DOHH2 (cell line): Measurements from ENCODE around the gene HRCT1.

ENCODE experiments used
- H3F3A ChIP-seq: fragments of 200-600 bp; sonication (generic), shearing (Covaris generic); 2 replicates; pipeline ENCODE4 v1.6.0; 2016; ENCODE audit warnings: antibody characterized with exemption, mild to moderate bottlenecking; ENCODE audit not compliant: control insufficient read depth, insufficient read depth
- H3K27ac ChIP-seq: fragments of 200-600 bp; sonication (generic); 2 replicates; pipeline ENCODE4 v1.5.1; 2014; ENCODE audit warnings: low read depth, mild to moderate bottlenecking, low read length, moderate library complexity
- H3K27me3 ChIP-seq: fragments of 200-600 bp; sonication (generic); 2 replicates; pipeline ENCODE4 v1.6.1; 2014; ENCODE audit warnings: mild to moderate bottlenecking, low read length, mixed read lengths; ENCODE audit not compliant: control insufficient read depth
- H3K36me3 ChIP-seq: fragments of 200-600 bp; sonication (generic); 2 replicates; pipeline ENCODE4 v1.6.1; 2014; ENCODE audit warnings: mild to moderate bottlenecking, low read length, moderate library complexity, mixed read lengths; ENCODE audit not compliant: control insufficient read depth
- H3K4me1 ChIP-seq: fragments of 200-600 bp; sonication (generic); 2 replicates; pipeline ENCODE4 v1.6.1; 2014; ENCODE audit warnings: mild to moderate bottlenecking, low read length, mixed read lengths; ENCODE audit not compliant: control insufficient read depth
- H3K4me2 ChIP-seq: fragments of 200-600 bp; sonication (generic); 2 replicates; pipeline ENCODE4 v1.6.0; 2014; ENCODE audit warnings: mild to moderate bottlenecking, low read length, moderate library complexity
- H3K4me3 ChIP-seq: fragments of 200-600 bp; sonication (generic); 2 replicates; pipeline ENCODE4 v1.5.1; 2014; ENCODE audit warnings: mild to moderate bottlenecking, low read length, mixed read lengths
- H3K79me2 ChIP-seq: fragments of 200-600 bp; sonication (generic); 2 replicates; pipeline ENCODE4 v1.6.1; 2014; ENCODE audit warnings: mild to moderate bottlenecking, low read length, mixed read lengths; ENCODE audit not compliant: control insufficient read depth
- H3K9me2 ChIP-seq: fragments of 200-600 bp; sonication (generic); replicated peaks from 2 replicates; pipeline ENCODE4 v1.6.1; 2014; ENCODE audit warnings: mild to moderate bottlenecking, low read length, mixed read lengths; ENCODE audit not compliant: control insufficient read depth
- H3K9me3 ChIP-seq: fragments of 200-600 bp; sonication (generic); 2 replicates; pipeline ENCODE4 v1.6.1; 2014; ENCODE audit warnings: antibody characterized with exemption, low read length, mixed read lengths; ENCODE audit not compliant: control insufficient read depth, insufficient read depth
- H4K20me1 ChIP-seq: fragments of 200-600 bp; sonication (generic); 2 replicates; pipeline ENCODE4 v1.6.0; 2014; ENCODE audit warnings: low read depth, mild to moderate bottlenecking, antibody characterized with exemption, low read length, moderate library complexity; ENCODE audit not compliant: control insufficient read depth, insufficient read depth
- CTCF ChIP-seq: fragments of 200-600 bp; sonication (generic); IDR thresholded peaks from one replicate; pipeline ENCODE4 v1.5.1; 2014; ENCODE audit warnings: antibody characterized with exemption, mild to moderate bottlenecking, low read depth, low read length; ENCODE audit not compliant: poor library complexity, severe bottlenecking
- EZH2phosphoT487 ChIP-seq: fragments of 200-600 bp; sonication (generic); IDR thresholded peaks from 2 replicates; pipeline ENCODE4 v1.6.1; 2017; ENCODE audit warnings: borderline replicate concordance, mild to moderate bottlenecking, antibody characterized with exemption, low read length, moderate library complexity, mixed read lengths

The HRCT1 gene

GRCh38 chr9:35914301-35914807, 8.4 kb downstream of the HRCT1 start:
- Histone ChIP-seq H3K36me3 (no peaks in the 10 kb centered on the region), H3K9me3 (no peaks in the 10 kb centered on the region), H4K20me1 (no peaks in the 10 kb centered on the region), H3K79me2 (no peaks in the 10 kb centered on the region), H3K27me3 (no peaks in the 10 kb centered on the region), H3K4me2 (no peak overlapping the region), H3K4me3 (no peak overlapping the region), H3K9me2 (no peaks in the 10 kb centered on the region), H3K4me1 (0 out of 2 replicates have a peak, but pooled peaks cover 3% of the 10 kb centered on the region), H3F3A (0 out of 2 replicates have a peak, but pooled peaks cover 2% of the 10 kb centered on the region), H3K27ac (no peak overlapping the region)
- TF ChIP-seq CTCF (no peak), EZH2phosphoT487 (no peak)

DNA sequence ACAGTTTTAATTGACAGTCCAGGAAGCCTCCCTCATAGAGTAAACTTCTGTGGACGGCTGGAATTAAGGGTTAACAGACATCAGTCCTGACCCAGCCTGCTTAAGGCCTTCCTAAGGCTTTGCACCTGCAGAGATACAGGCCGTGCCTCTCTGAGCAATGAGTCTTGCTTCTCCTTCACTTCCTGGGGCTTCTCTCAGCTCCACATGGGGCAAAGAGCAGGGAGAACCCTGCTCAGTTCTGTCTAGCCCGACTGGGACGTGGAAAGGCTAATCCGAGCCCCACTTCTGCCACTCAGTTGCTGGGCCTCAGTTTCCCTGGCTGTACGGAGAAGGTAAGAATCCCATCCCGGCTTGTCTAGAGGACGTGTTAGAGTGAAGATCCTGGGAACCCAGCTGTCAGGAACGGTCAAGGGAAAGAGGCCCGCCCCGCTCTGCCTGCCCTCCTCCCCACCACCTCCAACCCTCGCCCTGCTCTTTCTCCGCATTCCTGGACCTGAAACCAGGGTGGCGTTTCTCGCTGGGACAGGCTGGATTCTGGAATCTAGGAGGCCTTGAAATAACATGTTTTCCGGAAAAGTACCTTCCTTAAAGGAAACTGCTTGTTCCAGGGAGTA, 9.8 kb downstream of the HRCT1 start:
- H3K36me3 ChIP-seq, result no peaks in the 10 kb centered on the region
- 0 out of 2 replicates have a peak, but pooled peaks cover 3% of the 10 kb centered on the region for H3K4me1 ChIP-seq
- no peak overlapping the region for H3K4me2 ChIP-seq
- TF ChIP-seq CTCF (no peak), EZH2phosphoT487 (no peak)
- H3F3A ChIP-seq, result 0 out of 2 replicates have a peak, but pooled peaks cover 2% of the 10 kb centered on the region
- H3K9me3 ChIP-seq, result no peaks in the 10 kb centered on the region
- no peaks in the 10 kb centered on the region for H3K9me2 ChIP-seq
- H3K27me3 ChIP-seq, result no peaks in the 10 kb centered on the region
- H4K20me1 ChIP-seq, result no peaks in the 10 kb centered on the region
- no peak overlapping the region for H3K27ac ChIP-seq
- no peaks in the 10 kb centered on the region for H3K79me2 ChIP-seq
- no peak overlapping the region for H3K4me3 ChIP-seq

GRCh38 chr9:35917261-35917660, 11.3 kb downstream of the HRCT1 start:
- Histone ChIP-seq H3K4me2 (no peak overlapping the region), H3K27me3 (no peaks in the 10 kb centered on the region), H3K36me3 (no peaks in the 10 kb centered on the region), H3K79me2 (no peaks in the 10 kb centered on the region), H4K20me1 (no peaks in the 10 kb centered on the region), H3K4me1 (0 out of 2 replicates have a peak, but pooled peaks cover 3% of the 10 kb centered on the region), H3K27ac (no peak overlapping the region), H3F3A (0 out of 2 replicates have a peak, but pooled peaks cover 2% of the 10 kb centered on the region), H3K9me3 (no peaks in the 10 kb centered on the region), H3K4me3 (no peak overlapping the region), H3K9me2 (no peaks in the 10 kb centered on the region)
- TF ChIP-seq CTCF, result no peak
- no peak for TF ChIP-seq EZH2phosphoT487
